ENCODE data around the gene UPK3B.
"Not testable (repeated sequence)": the region's sequence is repeated elsewhere in the genome, so short reads cannot be mapped to it uniquely, and the experiment has no call there.

UPK3B gene

DNA sequence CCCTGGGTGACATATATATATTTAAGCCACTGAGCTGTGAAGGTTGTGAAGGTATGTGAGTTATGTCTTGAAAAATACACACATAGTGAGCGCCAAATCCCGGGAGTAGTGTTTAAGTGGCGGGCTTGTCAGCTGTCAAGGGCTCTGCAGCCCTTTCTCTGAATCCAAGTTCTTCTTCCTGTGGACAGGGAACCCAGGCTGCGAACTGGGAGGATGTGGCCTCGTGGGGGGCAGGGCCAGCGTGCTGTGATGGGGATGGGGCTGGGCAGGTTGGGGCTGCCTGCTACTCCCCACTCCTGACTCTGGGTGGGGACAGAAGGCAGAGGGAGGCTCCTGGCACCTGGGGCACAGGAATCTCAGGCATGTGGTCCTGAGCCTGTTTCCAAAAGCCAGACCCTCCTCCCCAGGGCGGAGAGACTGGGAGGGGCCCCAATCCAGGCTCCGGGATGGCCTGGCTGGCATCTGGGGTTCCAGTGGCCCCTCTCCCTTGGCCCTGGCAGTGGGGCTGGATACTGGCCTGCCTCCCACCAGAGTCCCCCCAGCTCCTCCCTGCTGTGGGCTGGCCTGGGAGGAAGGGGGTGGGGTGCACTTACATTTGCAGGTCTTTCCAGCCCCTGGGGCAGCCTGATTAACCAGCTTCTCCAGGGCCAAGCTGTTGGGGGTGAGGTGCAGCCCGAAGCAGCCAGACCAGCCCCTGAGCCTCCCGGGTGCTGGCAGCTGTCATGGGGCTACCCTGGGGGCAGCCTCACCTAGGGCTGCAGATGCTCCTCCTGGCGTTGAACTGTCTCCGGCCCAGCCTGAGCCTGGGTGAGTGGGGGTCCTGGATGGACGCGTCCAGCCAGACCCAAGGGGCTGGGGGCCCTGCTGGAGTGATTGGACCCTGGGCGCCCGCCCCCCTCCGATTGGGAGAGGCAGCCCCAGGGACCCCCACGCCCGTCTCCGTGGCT is at the start of gene UPK3B:
UPK3B (plus strand) TSS at position 622 of the 947 bp plus-strand sequence; CDS start at position 723, 101 bp downstream.
- H3K27me3 ChIP-seq (ENCODE audit: low read depth), result no peaks in the 10 kb centered on the region
- no peak for DNase-seq (ENCODE audit: low spot score in 2 of 2)
- H3K9me3 ChIP-seq, result no peaks in the 10 kb centered on the region
- H3K4me1 ChIP-seq, result no peaks in the 10 kb centered on the region
- no peaks in the 10 kb centered on the region for H3K36me3 ChIP-seq (replicated peaks)
- in situ Hi-C loops (cut with MboI; ENCODE audit: low sequenced_read_pairs), result no loop called here
- H3K4me3 ChIP-seq, result no peak within 1 kb of the TSS

- in situ Hi-C loops (cut with MboI; ENCODE audit: low sequenced_read_pairs); DNase-seq (ENCODE audit: low spot score in 2 of 2): not testable (repeated sequence)
These were observed 49.6 kb upstream of the UPK3B start for GRCh38 chr7:76460767-76461166.

GRCh38 chr7:76461464-76462101 is 48.8 kb upstream of the UPK3B start, which contains the start of gene DTX2:
Gene DTX2 (plus strand): TSS chr7:76461709. CDS start chr7:76480510, 18,801 bp downstream.
- H3K9me3 ChIP-seq; in situ Hi-C loops (cut with MboI; ENCODE audit: low sequenced_read_pairs); H3K4me3 ChIP-seq; H3K36me3 ChIP-seq (replicated peaks); H3K4me1 ChIP-seq; H3K27me3 ChIP-seq (ENCODE audit: low read depth): not testable (repeated sequence)
- peak in 1 of 2 experiments; percentile 34 for DNase-seq (ENCODE audit: low spot score in 2 of 2)

More at GRCh38 chr7:76460767-76461166, 49.6 kb upstream of the UPK3B start:
- not testable (repeated sequence) for H3K36me3 ChIP-seq (replicated peaks); H3K4me3 ChIP-seq; H3K4me1 ChIP-seq; H3K27me3 ChIP-seq (ENCODE audit: low read depth); H3K9me3 ChIP-seq

DNA sequence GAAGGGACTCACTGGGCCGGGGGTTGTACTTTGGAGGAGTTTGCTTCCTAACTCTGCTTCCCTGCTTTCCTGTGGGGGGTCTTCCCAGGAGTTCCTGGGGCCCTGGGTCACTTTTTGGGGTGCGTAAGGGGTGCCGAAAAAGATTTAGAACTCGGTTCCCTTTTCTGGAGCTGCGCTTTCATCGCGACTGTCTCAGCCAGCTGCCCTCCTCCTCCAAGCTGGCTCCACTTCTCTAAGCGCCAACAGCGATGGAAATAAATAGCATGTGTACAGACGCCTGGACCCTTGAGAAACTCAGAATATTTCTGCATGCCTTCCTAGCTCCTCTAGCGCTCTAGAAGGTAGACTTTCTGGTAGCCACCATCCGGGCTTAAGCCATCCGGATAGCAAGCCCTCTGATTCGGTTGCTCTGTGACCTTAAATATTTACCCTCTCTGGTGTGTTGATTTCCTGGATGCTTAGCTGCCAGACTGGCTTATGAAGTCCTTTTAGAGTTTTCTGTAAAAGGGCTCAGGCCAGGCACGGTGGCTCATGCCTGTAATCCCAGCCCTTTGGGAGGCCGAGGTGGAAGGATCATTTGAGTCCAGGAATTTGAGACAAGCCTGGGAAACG is 48.0 kb upstream of the UPK3B start:
- in situ Hi-C loops (cut with MboI; ENCODE audit: low sequenced_read_pairs); DNase-seq (ENCODE audit: low spot score in 2 of 2); H3K27me3 ChIP-seq (ENCODE audit: low read depth): not testable (repeated sequence)

GRCh38 chr7:76464959-76465358 is 45.4 kb upstream of the UPK3B start:
- H3K9me3 ChIP-seq; H3K36me3 ChIP-seq (replicated peaks); H3K27me3 ChIP-seq (ENCODE audit: low read depth); in situ Hi-C loops (cut with MboI; ENCODE audit: low sequenced_read_pairs); H3K4me1 ChIP-seq; H3K4me3 ChIP-seq; DNase-seq (ENCODE audit: low spot score in 2 of 2): not testable (repeated sequence)

More for the DNA sequence above, 48.0 kb upstream of the UPK3B start:
- H3K4me1 ChIP-seq; H3K4me3 ChIP-seq; H3K36me3 ChIP-seq (replicated peaks); H3K9me3 ChIP-seq: not testable (repeated sequence)

DNA sequence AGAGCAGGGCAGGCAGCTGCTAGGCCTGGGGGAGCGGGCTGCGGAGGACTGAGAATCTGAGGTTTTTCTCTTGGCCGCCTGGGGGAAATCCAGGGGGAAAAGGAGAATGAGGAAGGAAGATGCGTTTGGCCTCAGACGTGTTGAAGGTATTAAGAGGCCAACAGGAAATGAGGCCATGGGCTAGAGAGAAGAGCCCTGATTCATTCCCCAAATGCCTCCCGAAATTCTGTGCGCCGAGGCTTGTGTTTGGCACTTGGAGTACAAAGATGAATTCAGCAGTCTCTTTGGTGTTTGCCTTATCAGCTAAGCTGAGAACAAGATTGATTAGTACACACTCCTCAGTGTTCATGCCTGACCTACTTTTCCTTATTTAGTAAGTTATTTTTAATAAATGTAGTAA is 44.4 kb upstream of the UPK3B start:
- in situ Hi-C loops (cut with MboI; ENCODE audit: low sequenced_read_pairs); H3K36me3 ChIP-seq (replicated peaks); DNase-seq (ENCODE audit: low spot score in 2 of 2); H3K27me3 ChIP-seq (ENCODE audit: low read depth); H3K4me3 ChIP-seq; H3K9me3 ChIP-seq; H3K4me1 ChIP-seq: not testable (repeated sequence)

DNA sequence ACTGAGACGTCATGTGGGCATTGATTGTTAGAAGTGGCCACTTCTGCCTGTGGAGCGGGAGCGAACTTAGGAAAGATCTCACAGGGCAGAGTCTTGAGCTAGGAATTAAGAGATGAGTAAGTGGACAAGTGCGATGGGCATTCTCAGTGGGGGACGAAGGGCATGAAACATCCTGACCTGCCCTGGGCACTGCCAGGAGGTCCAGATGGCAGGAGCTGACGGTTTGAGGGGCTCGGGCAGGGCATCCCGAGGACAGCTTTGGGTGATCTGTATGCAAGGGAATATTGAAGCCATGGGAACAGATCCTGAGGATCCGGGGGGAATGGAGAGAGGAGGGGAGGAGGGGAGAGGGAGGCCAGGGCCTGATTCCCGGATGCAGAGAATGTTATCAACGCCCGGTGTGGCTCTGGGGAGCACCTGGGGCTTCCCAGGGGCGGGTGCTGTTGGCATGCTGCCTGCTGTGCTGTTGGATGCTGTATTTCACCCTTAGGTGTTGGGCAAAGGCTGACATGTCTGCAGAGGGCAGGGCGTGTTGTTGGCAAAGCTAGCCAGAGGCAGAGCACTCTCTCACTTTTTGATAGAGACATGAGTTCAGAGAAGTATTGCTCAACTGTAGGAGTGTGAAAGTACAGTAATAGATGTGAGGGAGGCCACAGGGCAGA is 42.5 kb upstream of the UPK3B start:
- H3K4me1 ChIP-seq; H3K4me3 ChIP-seq; H3K27me3 ChIP-seq (ENCODE audit: low read depth); H3K36me3 ChIP-seq (replicated peaks); H3K9me3 ChIP-seq; DNase-seq (ENCODE audit: low spot score in 2 of 2); in situ Hi-C loops (cut with MboI; ENCODE audit: low sequenced_read_pairs): not testable (repeated sequence)

DNA sequence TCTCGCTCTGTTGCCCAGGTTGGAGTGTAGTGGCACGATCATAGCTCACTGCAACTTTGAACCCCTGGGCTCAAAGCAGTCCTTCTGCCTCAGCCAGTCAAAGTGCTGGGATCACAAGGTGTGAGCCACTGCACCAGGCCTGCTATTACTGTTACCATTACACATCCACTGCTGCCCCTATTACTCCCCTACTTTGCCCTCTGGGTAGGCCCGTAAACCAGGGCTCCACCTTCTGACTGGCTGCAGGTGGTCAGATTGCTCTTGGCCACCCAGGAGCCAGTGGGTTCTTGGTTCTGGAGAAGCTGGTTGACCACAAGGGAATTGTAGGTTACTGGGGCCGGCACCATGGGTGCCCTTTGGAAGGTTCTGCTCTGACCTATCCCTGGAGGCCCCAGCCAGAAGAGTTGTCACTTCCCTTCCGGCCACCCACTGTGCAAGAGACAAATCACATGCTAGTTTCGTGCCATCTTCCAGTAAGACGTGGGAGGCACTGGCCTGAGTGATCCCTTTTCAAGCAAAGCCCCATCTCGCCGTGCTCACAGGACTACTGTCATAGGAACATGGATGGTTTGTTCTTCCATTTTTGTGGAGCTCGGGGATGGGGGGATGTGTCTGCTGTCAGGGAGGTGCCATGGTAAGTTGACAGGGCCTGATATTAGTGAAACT is 38.7 kb upstream of the UPK3B start:
- H3K36me3 ChIP-seq (replicated peaks); DNase-seq (ENCODE audit: low spot score in 2 of 2); H3K4me3 ChIP-seq; H3K9me3 ChIP-seq; in situ Hi-C loops (cut with MboI; ENCODE audit: low sequenced_read_pairs); H3K4me1 ChIP-seq; H3K27me3 ChIP-seq (ENCODE audit: low read depth): not testable (repeated sequence)

GRCh38 chr7:76473097-76473496 is 37.3 kb upstream of the UPK3B start:
- in situ Hi-C loops (cut with MboI; ENCODE audit: low sequenced_read_pairs); H3K27me3 ChIP-seq (ENCODE audit: low read depth); H3K4me1 ChIP-seq; H3K9me3 ChIP-seq; H3K4me3 ChIP-seq; H3K36me3 ChIP-seq (replicated peaks); DNase-seq (ENCODE audit: low spot score in 2 of 2): not testable (repeated sequence)

DNA sequence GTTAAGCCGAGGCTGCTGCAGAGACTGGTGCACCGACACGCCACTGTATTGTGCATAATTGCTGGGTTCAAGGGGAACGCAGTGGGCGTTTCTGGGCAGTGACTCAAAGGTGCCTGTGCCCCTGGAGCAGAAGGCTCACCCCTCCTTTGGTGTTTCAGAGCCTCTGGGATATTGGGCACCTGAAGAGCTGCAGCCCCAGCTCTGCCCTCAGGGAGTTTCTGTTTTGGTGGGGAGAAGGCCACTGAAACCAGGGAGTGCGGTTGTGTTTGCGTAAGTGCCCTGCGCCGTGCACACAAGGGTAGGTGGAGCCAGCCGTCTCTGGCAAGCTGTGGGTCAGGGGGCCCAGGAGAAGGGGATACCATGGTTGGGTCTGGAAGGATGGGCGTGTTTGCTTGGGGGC is 34.1 kb upstream of the UPK3B start:
- H3K4me3 ChIP-seq; H3K27me3 ChIP-seq (ENCODE audit: low read depth); H3K36me3 ChIP-seq (replicated peaks); H3K4me1 ChIP-seq; H3K9me3 ChIP-seq; in situ Hi-C loops (cut with MboI; ENCODE audit: low sequenced_read_pairs); DNase-seq (ENCODE audit: low spot score in 2 of 2): not testable (repeated sequence)

GRCh38 chr7:76476742-76477474 is 33.4 kb upstream of the UPK3B start:
- in situ Hi-C loops (cut with MboI; ENCODE audit: low sequenced_read_pairs); DNase-seq (ENCODE audit: low spot score in 2 of 2); H3K4me1 ChIP-seq; H3K36me3 ChIP-seq (replicated peaks); H3K4me3 ChIP-seq; H3K9me3 ChIP-seq; H3K27me3 ChIP-seq (ENCODE audit: low read depth): not testable (repeated sequence)

GRCh38 chr7:76479628-76480027 is 30.7 kb upstream of the UPK3B start:
- H3K4me3 ChIP-seq; H3K4me1 ChIP-seq; H3K36me3 ChIP-seq (replicated peaks); H3K9me3 ChIP-seq; DNase-seq (ENCODE audit: low spot score in 2 of 2); in situ Hi-C loops (cut with MboI; ENCODE audit: low sequenced_read_pairs); H3K27me3 ChIP-seq (ENCODE audit: low read depth): not testable (repeated sequence)
